CD4-positive, alpha-beta T cell treated with Interferon gamma for 1 hour (primary cell): Measurements from ENCODE around the gene KIAA1671.
"Not testable (repeated sequence)": the region's sequence is repeated elsewhere in the genome, so short reads cannot be mapped to it uniquely, and the experiment has no call there.

Experiments used
- DNase-seq: peaks from one replicate; pipeline ENCODE4 v3.0.0-alpha.2; 2020

The KIAA1671 gene

DNA sequence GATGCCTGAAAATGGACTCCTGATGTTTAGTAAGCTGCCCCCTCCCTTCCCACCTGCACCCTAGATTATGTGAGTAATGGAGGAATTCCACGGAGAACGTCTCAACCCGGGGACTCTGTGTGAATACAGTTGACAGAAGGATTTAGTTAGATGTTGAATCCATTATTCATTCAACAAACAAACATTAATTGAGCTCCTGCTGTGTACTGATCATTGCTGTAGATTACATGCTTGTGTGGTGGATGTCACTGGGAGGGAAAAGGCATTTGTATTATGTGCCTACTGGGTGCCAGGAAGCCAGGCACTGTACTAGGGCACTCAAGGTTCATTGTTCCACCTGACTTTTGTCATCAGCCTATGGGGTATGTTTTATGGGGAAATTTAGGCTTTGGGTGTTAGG is 224.3 kb downstream of the KIAA1671 start:
- DNase-seq: no peak

DNA sequence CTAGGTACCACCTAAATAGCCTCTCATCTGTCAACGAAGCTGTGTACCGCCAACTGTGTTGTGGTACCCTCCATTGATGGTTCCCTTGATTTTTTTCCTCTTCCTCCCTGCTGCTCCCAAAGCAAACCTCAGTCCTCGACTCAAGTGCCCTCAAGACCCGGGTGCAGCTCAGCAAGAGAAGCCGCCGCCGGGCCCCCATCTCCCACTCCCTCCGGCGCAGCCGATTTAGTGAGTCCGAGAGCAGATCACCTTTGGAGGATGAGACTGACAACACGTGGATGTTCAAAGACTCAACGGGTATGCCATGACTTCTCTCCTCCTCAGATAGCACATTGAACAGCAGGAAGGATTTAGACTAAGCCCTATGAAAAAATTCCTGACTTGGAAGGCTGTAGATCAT is 224.7 kb downstream of the KIAA1671 start:
- no peak for DNase-seq

- DNase-seq: no peak
These were observed 225.4 kb downstream of the KIAA1671 start for GRCh38 chr22:25177895-25178294.

- not testable (repeated sequence) for DNase-seq
These were observed 225.8 kb downstream of the KIAA1671 start for GRCh38 chr22:25178348-25178747.

GRCh38 chr22:25178869-25179631 is 226.5 kb downstream of the KIAA1671 start:
- DNase-seq: not testable (repeated sequence)

GRCh38 chr22:25182131-25183110 is 229.9 kb downstream of the KIAA1671 start:
- no peak for DNase-seq

- no peak for DNase-seq
These were observed 231.6 kb downstream of the KIAA1671 start for GRCh38 chr22:25183949-25184619.

DNA sequence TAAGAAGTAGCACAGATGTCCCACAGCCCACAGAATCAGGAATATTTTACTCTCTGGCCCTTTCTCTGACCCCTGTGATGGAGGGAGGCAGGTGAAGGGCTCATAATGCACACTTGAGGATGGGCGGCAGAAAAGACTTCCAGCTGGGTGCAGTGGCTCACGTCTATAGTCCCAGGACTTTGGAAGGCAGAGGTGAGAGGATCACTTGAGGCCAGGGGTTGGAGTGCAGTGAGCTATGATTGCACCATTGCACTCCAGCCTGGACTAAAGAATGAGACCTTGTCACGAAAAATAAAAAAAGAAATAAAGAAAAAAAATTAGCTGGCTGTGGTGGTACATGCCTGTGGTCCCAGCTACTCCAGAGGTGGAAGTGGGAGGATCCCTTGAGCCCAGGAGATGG is 233.6 kb downstream of the KIAA1671 start:
- DNase-seq: no peak

DNA sequence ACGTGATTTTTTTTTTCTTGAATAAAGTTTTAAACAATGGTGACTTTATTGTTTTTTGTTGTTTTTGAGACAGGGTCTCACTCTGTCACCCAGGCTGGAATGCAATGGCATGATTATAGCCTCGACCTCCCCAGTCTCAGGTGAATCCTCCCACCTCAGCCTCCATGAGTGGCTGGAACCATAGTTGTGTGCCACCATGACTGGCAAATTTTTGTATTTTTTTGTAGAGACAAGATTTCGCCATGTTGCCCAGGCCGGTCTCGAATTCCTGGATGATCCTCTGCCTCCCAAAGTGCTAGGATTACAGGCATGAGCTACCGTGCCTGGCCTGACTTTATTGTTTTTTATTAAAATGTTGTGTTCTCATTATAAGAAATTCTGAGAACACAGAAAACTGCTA is 235.0 kb downstream of the KIAA1671 start:
- no peak for DNase-seq

DNA sequence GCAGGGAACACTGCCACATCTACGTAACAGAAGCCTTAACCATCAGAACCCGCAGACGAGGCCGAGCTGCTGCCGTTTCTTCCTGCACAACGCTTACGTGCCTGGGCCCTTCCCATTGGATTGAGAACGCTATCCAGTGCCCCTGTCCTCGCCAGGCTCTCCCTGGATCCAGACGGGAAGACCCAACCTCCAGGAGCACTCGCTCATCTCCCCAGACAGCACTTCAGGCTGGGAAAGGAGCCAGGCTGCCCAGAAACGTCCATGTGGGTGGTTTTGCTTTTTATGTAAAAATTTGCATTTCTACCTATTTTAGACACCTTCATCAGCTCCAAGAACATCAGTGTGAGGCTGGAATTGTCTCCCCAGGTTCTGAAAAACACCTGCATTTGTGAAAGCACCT is 239.9 kb downstream of the KIAA1671 start:
- no peak for DNase-seq

DNA sequence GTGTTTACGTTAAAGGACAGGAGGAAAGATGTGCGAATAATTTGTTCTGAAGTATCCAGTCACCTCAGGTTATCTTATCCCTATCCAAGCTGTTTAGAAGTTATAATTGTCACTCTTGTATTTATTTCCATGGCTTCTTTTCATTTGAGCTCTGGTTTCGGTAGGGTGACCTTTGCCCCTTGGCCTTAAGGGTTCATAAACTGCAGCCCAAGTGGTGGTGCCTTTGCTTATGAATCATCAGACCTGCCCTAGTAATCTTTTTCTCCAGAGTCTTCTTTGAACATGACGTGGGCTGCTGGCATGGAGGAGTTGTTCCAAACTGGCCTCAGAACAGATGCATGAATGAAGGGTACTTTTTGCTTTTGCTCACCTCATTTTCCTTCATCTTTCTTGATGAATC is 240.6 kb downstream of the KIAA1671 start:
- DNase-seq: no peak

GRCh38 chr22:25193548-25193947 is 241.0 kb downstream of the KIAA1671 start:
- DNase-seq: no peak

DNA sequence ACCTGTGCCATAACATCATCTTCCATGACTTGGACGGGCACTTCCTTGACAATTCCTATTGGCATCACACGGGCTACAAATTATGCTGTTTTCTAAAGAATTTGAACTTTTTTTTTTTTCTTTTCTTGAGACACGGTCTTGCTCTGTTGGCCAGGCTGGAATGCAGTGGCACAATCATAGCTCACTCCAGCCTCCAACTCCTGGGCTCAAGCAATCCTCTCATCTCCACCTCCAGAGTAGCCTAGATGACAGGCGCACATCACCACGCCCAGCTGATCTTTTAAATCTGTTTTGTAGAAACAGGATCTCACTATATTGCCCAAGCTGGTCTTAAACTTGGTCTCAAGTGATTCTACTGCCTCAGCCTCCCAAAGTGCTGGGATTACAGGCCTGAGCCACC is 243.8 kb downstream of the KIAA1671 start:
- DNase-seq: no peak

- no peak for DNase-seq
These were observed 244.8 kb downstream of the KIAA1671 start for GRCh38 chr22:25197340-25197739.

- no peak for DNase-seq
These were observed 247.4 kb downstream of the KIAA1671 start, which contains the start of gene CRYBB3 for GRCh38 chr22:25199731-25200520. Gene CRYBB3 (plus strand): TSS chr22:25199858. CDS start chr22:25201397, 1,539 bp downstream.

GRCh38 chr22:25200967-25201366 is 248.5 kb downstream of the KIAA1671 start:
- no peak for DNase-seq

DNA sequence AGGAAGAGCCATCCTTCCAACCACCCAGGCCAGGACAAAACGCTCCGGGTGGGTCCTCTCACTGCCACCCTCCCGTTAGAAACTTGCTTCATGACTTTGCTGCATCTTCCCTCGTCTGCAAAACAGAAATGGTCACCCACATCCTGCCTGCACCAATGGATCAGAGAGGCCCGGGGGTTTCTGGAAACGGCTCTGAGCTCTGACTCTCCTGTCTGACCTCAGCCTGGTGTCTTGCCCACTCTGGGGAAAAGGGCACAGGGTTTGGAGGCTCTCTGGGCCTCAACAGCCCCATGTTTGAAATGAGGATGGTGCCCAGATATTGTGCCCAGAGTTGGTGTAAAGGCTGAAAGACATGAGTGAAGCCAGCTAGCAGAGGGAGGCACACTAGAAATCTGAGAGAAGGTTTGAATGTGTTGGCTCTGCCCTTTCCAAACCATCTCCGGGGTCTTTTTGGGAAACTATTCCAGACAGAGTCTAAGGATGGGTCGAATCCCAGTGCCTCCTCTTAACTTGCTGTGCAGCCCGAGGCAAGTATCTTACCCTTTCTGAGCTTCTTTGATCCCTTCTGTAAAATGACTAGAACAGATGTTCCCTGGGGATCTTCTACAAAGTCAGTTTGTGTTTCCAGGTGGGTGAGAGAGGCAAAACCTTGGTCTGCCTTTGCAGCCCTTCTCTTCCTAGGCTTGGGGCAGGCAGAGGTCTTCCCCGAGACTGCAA is 249.2 kb downstream of the KIAA1671 start:
- DNase-seq: no peak

GRCh38 chr22:25202290-25202921 is 249.9 kb downstream of the KIAA1671 start:
- peak; percentile 25 for DNase-seq

- no peak for DNase-seq
These were observed 250.6 kb downstream of the KIAA1671 start for GRCh38 chr22:25203082-25203481.

GRCh38 chr22:25204547-25204946 is 252.0 kb downstream of the KIAA1671 start:
- not testable (repeated sequence) for DNase-seq

DNA sequence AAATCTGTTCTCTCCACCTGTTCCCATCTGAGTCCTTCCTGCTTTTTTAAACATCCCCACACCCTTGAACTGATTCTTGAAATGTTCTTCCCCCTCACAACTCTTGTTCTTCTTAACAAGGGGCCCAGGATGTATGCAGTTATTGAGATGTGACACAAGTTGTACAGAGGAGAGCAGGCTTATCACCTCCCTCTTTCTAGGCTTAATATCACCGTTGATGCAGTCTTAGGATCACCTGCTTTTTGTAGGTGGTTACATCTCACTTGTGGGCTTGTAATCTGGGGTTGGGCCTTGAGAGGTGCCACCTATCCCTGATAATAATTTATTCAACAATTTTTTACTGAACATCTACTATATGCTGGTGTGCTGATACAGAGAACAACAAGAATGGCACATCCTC is 253.3 kb downstream of the KIAA1671 start:
- DNase-seq: no peak
